GM13977 (cell line): Measurements from ENCODE around the gene ACBD4.
A peak's percentile ranks its signal among the peaks of the same experiment; 100 is the strongest.

ENCODE experiments used
- DNase-seq: peaks from one replicate; pipeline ENCODE4 v3.0.0; 2012; ENCODE audit warnings: low spot score
- CTCF ChIP-seq: IDR thresholded peaks from 2 replicates; pipeline ENCODE4 v1.5.1; 2012; ENCODE audit warnings: mild to moderate bottlenecking, control low read depth; ENCODE audit not compliant: insufficient read depth; ENCODE audit errors: extremely low read depth, missing control alignments
- in situ Hi-C: fragments of 300-500 bp; cut with MboI; formaldehyde crosslinking; loops from one replicate; pipeline ENCODE4 v1.12.0; 2022; ENCODE audit warnings: low sequenced_read_pairs, low pct_unique_long_range_greater_than_20kb, mixed read lengths, inconsistent platforms; ENCODE audit not compliant: unreplicated experiment

ACBD4 gene

GRCh38 chr17:45172232-45172540 lies 36.7 kb downstream of the ACBD4 start:
- in situ Hi-C loops = no loop called here
- TF ChIP-seq CTCF = no peak
- DNase-seq = no peak

- no peak for TF ChIP-seq CTCF
- in situ Hi-C loops = no loop called here
- DNase-seq = peak; percentile 70
Observed at GRCh38 chr17:45172541-45173286, 37.2 kb downstream of the ACBD4 start.

- DNase-seq = no peak
- in situ Hi-C loops = no loop called here
- no peak for TF ChIP-seq CTCF
Observed at GRCh38 chr17:45175759-45176115, 40.2 kb downstream of the ACBD4 start.

GRCh38 chr17:45177563-45177962 lies 42.1 kb downstream of the ACBD4 start:
- no peak for TF ChIP-seq CTCF
- in situ Hi-C loops = no loop called here
- no peak for DNase-seq

GRCh38 chr17:45184144-45184543 lies 48.7 kb downstream of the ACBD4 start:
- in situ Hi-C loops = no loop called here
- no peak for DNase-seq
- no peak for TF ChIP-seq CTCF

GRCh38 chr17:45186801-45187354 lies 51.4 kb downstream of the ACBD4 start:
- no peak for DNase-seq
- in situ Hi-C loops = no loop called here
- TF ChIP-seq CTCF = no peak
